Sigmoid colon (tissue), 7 donors: ENCODE results near the gene SLC5A5. TPM values are rescaled to one million over a fixed set of nuclear protein-coding genes. Genes with fewer than 3 reads are reported as not detected.

Experiments
- DNase-seq: peaks from one replicate; pipeline ENCODE4 v3.0.0-alpha.2; 2019
- H3K27ac ChIP-seq, 4 donors: fragments of 200-600 bp; sonication (generic); one replicate each; pipeline ENCODE4 v1.5.1; 2016 to 2019; ENCODE audit warnings: mild to moderate bottlenecking in 1 of 4
- H3K27me3 ChIP-seq, 3 donors: fragments of 200-600 bp; sonication (generic); one replicate each; pipeline ENCODE4 v1.5.1; 2019; ENCODE audit warnings: mild to moderate bottlenecking in 1 of 3
- H3K36me3 ChIP-seq, 4 donors: fragments of 200-600 bp; sonication (generic); one replicate each; pipeline ENCODE4 v1.5.1; 2016 to 2019
- H3K4me1 ChIP-seq, 4 donors: fragments of 200-600 bp; sonication (generic); one replicate each; pipeline ENCODE4 v1.5.1; 2017 to 2019
- H3K4me3 ChIP-seq, 4 donors: fragments of 200-600 bp; sonication (generic); one replicate each; pipeline ENCODE4 v1.5.1; 2017 to 2019; ENCODE audit warnings: mild to moderate bottlenecking in 2 of 4, moderate library complexity in 1 of 4
- H3K9me3 ChIP-seq, 4 donors: fragments of 200-600 bp in 3 of 4; sonication (generic) in 3 of 4; one replicate each; pipeline versions ENCODE4 v1.5.1 to v1.6.1; 2013 to 2019
- EP300 ChIP-seq, 4 donors: sonication (generic); formaldehyde crosslinking; IDR thresholded peaks; one replicate each; pipeline ENCODE4 v1.6.1; 2017; ENCODE audit warnings: antibody characterized with exemption in 4 of 4
- POLR2A ChIP-seq, 2 donors: fragments of 450-650 bp; IDR thresholded peaks; one replicate each; pipeline ENCODE4 v1.6.1; 2016; ENCODE audit warnings: antibody characterized with exemption in 2 of 2, mild to moderate bottlenecking in 2 of 2, moderate library complexity in 2 of 2
- POLR2AphosphoS5 ChIP-seq, 4 donors: sonication (generic); formaldehyde crosslinking; IDR thresholded peaks; one replicate each; pipeline ENCODE4 v1.6.1; 2017; ENCODE audit warnings: antibody characterized with exemption in 4 of 4
- WGBS, 2 donors: extraction: QIAGEN DNeasy Blood & Tissue Kit; methylation state at CpG; one replicate each; pipeline ENCODE4 v1.1.7; 2013; 5-methylcytosine and 5-hydroxymethylcytosine counted together
- intact Hi-C: fragments of 100-400 bp; cut with DNase I; formaldehyde crosslinking; loops from one replicate; pipeline ENCODE4 v1.15.1; 2023
- polyA plus RNA-seq, 3 donors: library from polyadenylated mRNA; stranded (reverse); fragments of 200-250 nt; gene quantifications; one replicate each; pipeline ENCODE4 v1.2.3, GENCODE V29; 2013
- total RNA-seq, 4 donors: library from RNA; depleted of rRNA; stranded (reverse); fragments of >200 nt; gene quantifications; one replicate each; pipeline ENCODE4 v1.1.0, GENCODE V29; 2016
- TF ChIP-seq, protein P1 (sequence below), 4 experiments: fragments of 450-650 bp in 3 of 4; fragments of 200-600 bp in 1 of 4; IDR thresholded peaks; one replicate each; pipeline ENCODE4 v1.5.1; 2016 to 2019; ENCODE audit warnings: antibody characterized with exemption in 4 of 4, mild to moderate bottlenecking in 3 of 4, moderate library complexity in 2 of 4
- donor health status: healthy with polysubstance abuse.
- donor health status: Bipolar disorder and iron deficiency.
- donor health status: healthy.

SLC5A5 gene
- total and polyA plus RNA-seq, 7 donors = 0.13 to 0.60 TPM; not detected in 5

DNA sequence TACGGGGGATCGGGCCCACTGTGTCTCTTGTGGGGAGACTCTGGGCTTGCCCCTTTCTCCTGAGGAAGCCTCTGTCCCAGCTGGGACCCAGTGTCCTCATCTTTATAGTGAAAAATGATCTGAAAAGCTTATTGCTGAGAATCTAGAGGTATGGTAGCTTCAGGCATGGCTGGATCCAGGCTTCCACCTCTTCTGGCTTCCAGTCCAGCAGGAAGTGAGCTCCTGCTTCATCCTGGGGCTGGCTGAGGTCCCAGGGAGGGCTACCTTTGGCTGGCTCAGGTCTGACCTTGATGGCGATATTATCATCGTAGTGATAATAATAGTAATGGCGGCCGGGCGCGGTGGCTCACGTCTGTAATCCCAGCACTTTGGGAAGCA lies 3.0 kb downstream of the SLC5A5 start:
- TF ChIP-seq, protein P1, sequence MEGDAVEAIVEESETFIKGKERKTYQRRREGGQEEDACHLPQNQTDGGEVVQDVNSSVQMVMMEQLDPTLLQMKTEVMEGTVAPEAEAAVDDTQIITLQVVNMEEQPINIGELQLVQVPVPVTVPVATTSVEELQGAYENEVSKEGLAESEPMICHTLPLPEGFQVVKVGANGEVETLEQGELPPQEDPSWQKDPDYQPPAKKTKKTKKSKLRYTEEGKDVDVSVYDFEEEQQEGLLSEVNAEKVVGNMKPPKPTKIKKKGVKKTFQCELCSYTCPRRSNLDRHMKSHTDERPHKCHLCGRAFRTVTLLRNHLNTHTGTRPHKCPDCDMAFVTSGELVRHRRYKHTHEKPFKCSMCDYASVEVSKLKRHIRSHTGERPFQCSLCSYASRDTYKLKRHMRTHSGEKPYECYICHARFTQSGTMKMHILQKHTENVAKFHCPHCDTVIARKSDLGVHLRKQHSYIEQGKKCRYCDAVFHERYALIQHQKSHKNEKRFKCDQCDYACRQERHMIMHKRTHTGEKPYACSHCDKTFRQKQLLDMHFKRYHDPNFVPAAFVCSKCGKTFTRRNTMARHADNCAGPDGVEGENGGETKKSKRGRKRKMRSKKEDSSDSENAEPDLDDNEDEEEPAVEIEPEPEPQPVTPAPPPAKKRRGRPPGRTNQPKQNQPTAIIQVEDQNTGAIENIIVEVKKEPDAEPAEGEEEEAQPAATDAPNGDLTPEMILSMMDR (IDR thresholded peaks at IDR 0.05) = no peak
- TF ChIP-seq EP300 (IDR thresholded peaks at IDR 0.05) (no peak), POLR2AphosphoS5 (IDR thresholded peaks at IDR 0.05) (no peak), POLR2A (IDR thresholded peaks at IDR 0.05) (no peak)
- peaks cover 0 to 22% (median 20%) of the 10 kb centered on the region in 4 donors for H3K4me1 ChIP-seq
- DNase-seq = no peak
- H3K4me3 ChIP-seq = no peak overlapping the region
- 77 to 88% methylated on average over 9 of the region's 9 CpGs for WGBS, 2 donors
- H3K36me3 ChIP-seq = no peaks in the 10 kb centered on the region
- no peaks in the 10 kb centered on the region for H3K9me3 ChIP-seq
- no peak overlapping the region for H3K27ac ChIP-seq
- intact Hi-C loops = no loop called here
- H3K27me3 ChIP-seq = peaks cover 38 to 78% (median 62%) of the 10 kb centered on the region in 3 donors

DNA sequence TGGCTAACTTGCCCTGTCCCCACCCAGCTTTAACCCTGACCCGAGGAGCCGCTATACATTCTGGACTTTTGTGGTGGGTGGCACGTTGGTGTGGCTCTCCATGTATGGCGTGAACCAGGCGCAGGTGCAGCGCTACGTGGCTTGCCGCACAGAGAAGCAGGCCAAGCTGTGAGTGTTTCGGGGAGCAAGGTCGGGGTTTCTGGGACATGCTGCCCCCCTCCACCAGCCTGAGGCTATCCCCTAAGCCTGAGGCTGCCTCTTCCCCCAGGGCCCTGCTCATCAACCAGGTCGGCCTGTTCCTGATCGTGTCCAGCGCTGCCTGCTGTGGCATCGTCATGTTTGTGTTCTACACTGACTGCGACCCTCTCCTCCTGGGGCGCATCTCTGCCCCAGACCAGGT lies 6.0 kb downstream of the SLC5A5 start:
- H3K27ac ChIP-seq = no peak overlapping the region
- H3K4me1 ChIP-seq = peaks cover 0 to 12% (median 10%) of the 10 kb centered on the region in 4 donors
- TF ChIP-seq EP300 (IDR thresholded peaks at IDR 0.05) (no peak), POLR2A (IDR thresholded peaks at IDR 0.05) (no peak), POLR2AphosphoS5 (IDR thresholded peaks at IDR 0.05) (no peak)
- TF ChIP-seq, protein P1 (IDR thresholded peaks at IDR 0.05) = no peak
- no peaks in the 10 kb centered on the region for H3K36me3 ChIP-seq
- H3K9me3 ChIP-seq = no peaks in the 10 kb centered on the region
- DNase-seq = no peak
- no peak overlapping the region for H3K4me3 ChIP-seq
- 91% methylated on average over 16 of the region's 16 CpGs for WGBS, 2 donors
- intact Hi-C loops = no loop called here
- H3K27me3 ChIP-seq = peaks cover 19 to 48% (median 34%) of the 10 kb centered on the region in 3 donors

DNA sequence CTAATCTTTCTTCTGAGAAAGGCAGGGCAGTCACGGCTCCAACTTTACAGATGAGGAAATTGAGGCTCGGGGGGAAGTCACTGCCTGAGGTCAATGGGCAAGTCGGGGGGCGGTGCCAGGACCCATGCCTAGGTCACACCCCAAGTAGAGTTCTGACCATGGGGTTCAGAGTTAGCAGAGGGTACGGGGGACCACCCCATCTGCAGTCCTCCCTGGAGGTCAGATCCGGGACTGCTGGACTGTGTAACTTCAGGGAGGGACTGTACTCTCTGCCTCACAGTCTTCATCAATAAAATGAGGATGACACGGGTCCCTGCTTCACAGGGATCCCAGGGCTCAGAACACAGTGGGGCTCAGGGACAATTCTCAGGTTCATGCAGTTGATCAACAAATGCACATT lies 7.7 kb downstream of the SLC5A5 start:
- no peaks in the 10 kb centered on the region for H3K9me3 ChIP-seq
- 45 to 78% methylated on average over 7 of the region's 7 CpGs for WGBS, 2 donors
- no peak for DNase-seq
- no peak overlapping the region for H3K27ac ChIP-seq
- TF ChIP-seq POLR2A (IDR thresholded peaks at IDR 0.05) (no peak), EP300 (IDR thresholded peaks at IDR 0.05) (no peak), POLR2AphosphoS5 (IDR thresholded peaks at IDR 0.05) (no peak)
- TF ChIP-seq, protein P1 (IDR thresholded peaks at IDR 0.05) = no peak
- peaks cover 2 to 30% (median 16%) of the 10 kb centered on the region in 3 donors for H3K27me3 ChIP-seq
- H3K4me3 ChIP-seq = no peak overlapping the region
- peaks cover 0 to 1% (median 0%) of the 10 kb centered on the region in 4 donors for H3K4me1 ChIP-seq
- H3K36me3 ChIP-seq = no peaks in the 10 kb centered on the region
- intact Hi-C loops = no loop called here

DNA sequence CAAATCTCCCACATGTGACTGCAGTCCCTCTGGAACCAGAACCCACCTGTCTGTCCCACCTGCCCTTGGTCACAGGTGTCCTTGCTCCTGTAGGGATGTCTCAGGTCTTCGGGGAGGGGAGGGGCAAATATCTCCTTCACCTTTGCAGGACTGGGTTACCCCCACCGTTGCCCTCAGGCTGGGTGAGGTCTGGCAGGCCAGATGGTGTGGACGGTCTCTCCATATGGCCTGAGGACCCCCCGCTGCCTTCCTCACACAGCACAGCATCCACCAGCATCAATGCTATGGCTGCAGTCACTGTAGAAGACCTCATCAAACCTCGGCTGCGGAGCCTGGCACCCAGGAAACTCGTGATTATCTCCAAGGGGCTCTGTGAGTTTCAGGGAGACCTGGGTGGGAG lies 10.0 kb downstream of the SLC5A5 start:
- no peaks in the 10 kb centered on the region for H3K4me1 ChIP-seq
- 69 to 83% methylated on average over 7 of the region's 7 CpGs for WGBS, 2 donors
- H3K27me3 ChIP-seq = peaks cover 0 to 8% (median 0%) of the 10 kb centered on the region in 3 donors
- H3K36me3 ChIP-seq = no peaks in the 10 kb centered on the region
- DNase-seq = no peak
- no peak overlapping the region for H3K27ac ChIP-seq
- no peak overlapping the region for H3K4me3 ChIP-seq
- H3K9me3 ChIP-seq = no peaks in the 10 kb centered on the region
- no peak for TF ChIP-seq POLR2AphosphoS5 (IDR thresholded peaks at IDR 0.05)
- TF ChIP-seq EP300 (IDR thresholded peaks at IDR 0.05) = no peak
- TF ChIP-seq POLR2A (IDR thresholded peaks at IDR 0.05) = no peak
- TF ChIP-seq, protein P1 (IDR thresholded peaks at IDR 0.05) = no peak
- intact Hi-C loops = no loop called here
